Right lobe of liver (tissue), 6 donors: ENCODE results near the gene MAP3K7. TPM values are rescaled to one million over a fixed set of nuclear protein-coding genes. Genes with fewer than 3 reads are reported as not detected.

ENCODE experiments used
- ATAC-seq, 4 donors: fragments of 200-7000 bp; cut with Tn5 transposase; one replicate each; pipeline ENCODE4 v1.9.1; 2020; ENCODE audit warnings: mild to moderate bottlenecking in 4 of 4, moderate library complexity in 4 of 4
- DNase-seq, 3 donors: peaks; one replicate each; pipeline ENCODE4 v3.0.0-alpha.2; 2020
- H3K27ac ChIP-seq, 3 donors: fragments of 200-600 bp; one replicate each; pipeline ENCODE4 v1.8.0; 2022
- H3K27me3 ChIP-seq, 2 donors: fragments of 200-600 bp; one replicate each; pipeline ENCODE4 v1.8.0; 2022
- H3K36me3 ChIP-seq, 4 donors: fragments of 200-600 bp; sonication (generic) in 1 of 4; one replicate each; pipeline versions ENCODE4 v1.5.1 to v1.8.0; 2017 to 2022; ENCODE audit warnings: control low read depth in 1 of 4
- H3K4me1 ChIP-seq, 4 donors: fragments of 200-600 bp; sonication (generic) in 1 of 4; one replicate each; pipeline versions ENCODE4 v1.5.1 to v1.8.0; 2017 to 2022; ENCODE audit warnings: control low read depth in 1 of 4
- H3K4me3 ChIP-seq, 3 donors: fragments of 200-600 bp; one replicate each; pipeline ENCODE4 v1.8.0; 2022
- H3K9me3 ChIP-seq, 4 donors: fragments of 200-600 bp; sonication (generic) in 1 of 4; one replicate each; pipeline versions ENCODE4 v1.5.1 to v1.8.0; 2017 to 2022; ENCODE audit warnings: control low read depth in 1 of 4
- POLR2A ChIP-seq: fragments of 450-650 bp; IDR thresholded peaks from one replicate; pipeline ENCODE4 v1.6.1; 2017; ENCODE audit warnings: antibody characterized with exemption, mild to moderate bottlenecking
- WGBS: methylation state at CpG from one replicate; pipeline ENCODE4 v1.1.6; 2018; ENCODE audit warnings: low coverage, low lambda C conversion rate; ENCODE audit not compliant: insufficient coverage; ENCODE audit errors: missing lambda C conversion rate; 5-methylcytosine and 5-hydroxymethylcytosine counted together
- intact Hi-C, 2 donors: fragments of 100-400 bp; cut with DNase I; formaldehyde crosslinking; loops; one replicate each; pipeline versions ENCODE4 v1.11.2 to v1.14.1; 2022
- total RNA-seq, 6 experiments: library from RNA; depleted of rRNA in 2 of 6; stranded (reverse); fragments of >200 nt in 2 of 6; fragmentation: NEBNext Ultra II Directional in 3 of 6; extraction: Animal tissue kit (Norgen Biotek cat#: 25700) in 3 of 6; gene quantifications; one replicate each; pipeline versions ENCODE4 v1.1.0 to v1.2.4, GENCODE V29; 2016 to 2023
- TF ChIP-seq, protein P1 (sequence below), 4 donors: fragments of 200-600 bp in 3 of 4; fragments of 450-650 bp in 1 of 4; IDR thresholded peaks; one replicate each; pipeline versions ENCODE4 v1.5.1 to v1.8.0; 2016 to 2022; ENCODE audit warnings: antibody characterized with exemption in 4 of 4, mild to moderate bottlenecking in 2 of 4
- donor health status: DM: no; HTN: yes; CAD: no.
- donor health status: DM: no; HTN: no; CAD: no.
- donor health status: DM: no; HTN: no; CAD: no.
- donor health status: DM: no; HTN: yes; CAD: no.
- donor health status: DM: no; HTN: yes; CAD: no.

The MAP3K7 gene
- total RNA-seq, 6 experiments from 2014 or later, result 8.1 to 12.5 (median 10.3) TPM

GRCh38 chr6:90583836-90584481 is 2.9 kb downstream of the MAP3K7 start:
- intact Hi-C loops, result no loop called here
- Histone ChIP-seq H3K27ac (no peak overlapping the region), H3K36me3 (no peaks in the 10 kb centered on the region), H3K27me3 (no peaks in the 10 kb centered on the region), H3K9me3 (no peaks in the 10 kb centered on the region), H3K4me3 (no peak overlapping the region), H3K4me1 (peaks cover 0 to 23% (median 4%) of the 10 kb centered on the region in 4 donors)
- TF ChIP-seq POLR2A, result no peak
- TF ChIP-seq, protein P1, sequence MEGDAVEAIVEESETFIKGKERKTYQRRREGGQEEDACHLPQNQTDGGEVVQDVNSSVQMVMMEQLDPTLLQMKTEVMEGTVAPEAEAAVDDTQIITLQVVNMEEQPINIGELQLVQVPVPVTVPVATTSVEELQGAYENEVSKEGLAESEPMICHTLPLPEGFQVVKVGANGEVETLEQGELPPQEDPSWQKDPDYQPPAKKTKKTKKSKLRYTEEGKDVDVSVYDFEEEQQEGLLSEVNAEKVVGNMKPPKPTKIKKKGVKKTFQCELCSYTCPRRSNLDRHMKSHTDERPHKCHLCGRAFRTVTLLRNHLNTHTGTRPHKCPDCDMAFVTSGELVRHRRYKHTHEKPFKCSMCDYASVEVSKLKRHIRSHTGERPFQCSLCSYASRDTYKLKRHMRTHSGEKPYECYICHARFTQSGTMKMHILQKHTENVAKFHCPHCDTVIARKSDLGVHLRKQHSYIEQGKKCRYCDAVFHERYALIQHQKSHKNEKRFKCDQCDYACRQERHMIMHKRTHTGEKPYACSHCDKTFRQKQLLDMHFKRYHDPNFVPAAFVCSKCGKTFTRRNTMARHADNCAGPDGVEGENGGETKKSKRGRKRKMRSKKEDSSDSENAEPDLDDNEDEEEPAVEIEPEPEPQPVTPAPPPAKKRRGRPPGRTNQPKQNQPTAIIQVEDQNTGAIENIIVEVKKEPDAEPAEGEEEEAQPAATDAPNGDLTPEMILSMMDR (IDR thresholded peaks at IDR 0.05), result no peak
- DNase-seq, result no peak
- ATAC-seq, result no peak

GRCh38 chr6:90583179-90583835 is 3.6 kb downstream of the MAP3K7 start:
- Histone ChIP-seq H3K9me3 (no peaks in the 10 kb centered on the region), H3K27ac (no peak overlapping the region), H3K27me3 (no peaks in the 10 kb centered on the region), H3K4me1 (peaks cover 0 to 23% (median 4%) of the 10 kb centered on the region in 4 donors), H3K4me3 (no peak overlapping the region), H3K36me3 (no peaks in the 10 kb centered on the region)
- intact Hi-C loops, result no loop called here
- TF ChIP-seq POLR2A, result no peak
- TF ChIP-seq, protein P1 (IDR thresholded peaks at IDR 0.05), result no peak
- no peak for DNase-seq
- 85% methylated on average over 2 of the region's 2 CpGs for WGBS
- no peak for ATAC-seq

- H3K27ac ChIP-seq, result no peak overlapping the region
- H3K27me3 ChIP-seq, result no peaks in the 10 kb centered on the region
- peaks cover 0 to 18% (median 4%) of the 10 kb centered on the region in 4 donors for H3K4me1 ChIP-seq
- DNase-seq (no peak), ATAC-seq (no peak)
- TF ChIP-seq POLR2A, result no peak
- TF ChIP-seq, protein P1 (IDR thresholded peaks at IDR 0.05), result no peak
- WGBS, result 80% methylated on average over 1 of the region's 1 CpG
- H3K4me3 ChIP-seq, result no peak overlapping the region
- H3K36me3 ChIP-seq, result no peaks in the 10 kb centered on the region
- intact Hi-C loops, result no loop called here
- no peaks in the 10 kb centered on the region for H3K9me3 ChIP-seq
Observed at GRCh38 chr6:90581146-90581545, 5.7 kb downstream of the MAP3K7 start.

- ATAC-seq, result no peak
- Histone ChIP-seq H3K27me3 (no peaks in the 10 kb centered on the region), H3K9me3 (no peaks in the 10 kb centered on the region), H3K4me1 (no peaks in the 10 kb centered on the region), H3K36me3 (no peaks in the 10 kb centered on the region), H3K27ac (no peak overlapping the region), H3K4me3 (no peak overlapping the region)
- DNase-seq, result no peak
- intact Hi-C loops, result no loop called here
- no peak for TF ChIP-seq POLR2A
- TF ChIP-seq, protein P1 (IDR thresholded peaks at IDR 0.05), result no peak
- 92% methylated on average over 1 of the region's 1 CpG for WGBS
Observed at GRCh38 chr6:90578894-90579549, 7.8 kb downstream of the MAP3K7 start.
